HG03097 (cell line): ENCODE measurements around the gene SRP68.

Experiments used
- ATAC-seq: cut with Tn5 transposase; IDR thresholded peaks from one replicate; pipeline ENCODE4 v1.9.1; 2021; ENCODE audit not compliant: unreplicated experiment, low FRiP score

SRP68 gene

DNA sequence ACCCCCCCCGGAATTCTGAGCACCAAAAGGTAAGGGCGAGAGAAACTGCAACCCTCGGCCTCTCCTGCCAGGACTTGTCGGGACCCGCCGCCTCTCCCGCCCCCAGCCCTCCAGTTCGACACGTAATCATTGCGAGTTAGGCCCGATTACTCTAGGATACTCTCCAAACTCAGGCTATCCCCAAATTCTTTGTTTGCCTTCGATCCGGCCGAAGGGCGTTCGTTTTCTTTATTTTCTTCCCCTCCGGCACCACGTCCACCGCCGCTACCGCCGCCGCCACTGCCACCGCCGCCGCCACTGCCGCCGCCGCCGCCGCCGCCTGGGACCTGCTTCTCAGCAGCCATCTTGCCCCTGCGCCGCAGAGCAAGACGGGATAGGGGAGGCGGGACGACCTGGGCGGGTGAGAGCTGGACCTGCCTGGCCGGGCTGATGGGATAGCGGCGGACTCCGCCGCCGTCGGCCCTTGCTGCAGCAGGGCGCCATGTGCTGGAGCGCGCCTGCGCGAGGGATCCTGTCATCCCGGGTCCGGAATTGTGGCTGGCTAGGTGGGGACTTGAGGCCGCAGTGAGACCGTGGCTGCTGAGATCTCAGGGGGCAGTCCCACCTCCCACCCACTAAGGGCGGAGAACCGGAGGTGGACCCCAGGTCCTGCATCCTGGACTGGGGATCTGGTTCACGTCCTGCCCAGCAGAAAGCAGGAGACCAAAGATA, at the start of gene SRP68:
Gene SRP68, minus strand, starts transcription at position 370 of the 711 bp plus-strand sequence. Its CDS starts 26 bp downstream, at position 344.
- ATAC-seq = peak; percentile 91

DNA sequence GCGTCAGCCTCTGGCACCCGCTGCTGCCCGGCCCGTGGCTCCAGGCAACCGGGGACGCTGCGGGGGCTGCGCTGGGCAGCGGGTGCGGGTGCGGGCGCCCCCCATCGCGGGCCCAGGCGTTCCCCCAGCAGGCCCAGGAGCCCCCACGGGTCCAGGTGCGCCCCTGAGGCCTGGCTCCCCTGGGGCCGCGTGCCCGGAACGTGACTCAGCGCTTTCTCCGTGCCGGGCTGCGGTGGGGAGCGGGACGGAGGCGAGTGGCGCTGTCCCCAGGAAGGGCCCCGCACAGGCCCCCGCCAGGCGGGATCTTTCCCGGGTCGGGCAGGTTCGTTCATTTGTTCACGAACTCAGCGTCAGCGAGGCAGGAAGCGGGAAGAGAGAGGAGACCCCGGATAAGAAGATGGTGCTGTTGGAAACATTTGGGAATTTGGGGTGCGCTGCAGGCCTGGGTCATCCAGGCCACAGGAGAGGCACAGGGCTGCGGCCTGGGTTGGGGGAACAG, 49.7 kb upstream of the SRP68 start:
- no peak for ATAC-seq

DNA sequence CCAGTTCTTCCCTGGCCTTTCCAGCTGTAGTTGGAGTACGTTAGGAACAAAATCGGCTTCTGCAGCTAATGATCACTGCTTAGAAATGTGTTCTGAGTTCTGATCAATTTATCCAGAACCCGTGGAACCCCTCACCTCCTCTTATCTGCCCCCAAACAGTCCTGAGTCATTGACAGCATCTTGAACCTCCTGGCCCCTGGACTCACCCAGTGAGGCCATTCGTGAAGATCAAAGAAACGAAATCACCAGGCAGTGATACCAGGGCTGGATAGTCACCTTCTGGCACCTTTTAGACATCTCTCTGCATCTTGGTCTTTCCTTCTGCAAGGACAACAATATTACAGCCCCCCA, 48.3 kb upstream of the SRP68 start:
- ATAC-seq = no peak

DNA sequence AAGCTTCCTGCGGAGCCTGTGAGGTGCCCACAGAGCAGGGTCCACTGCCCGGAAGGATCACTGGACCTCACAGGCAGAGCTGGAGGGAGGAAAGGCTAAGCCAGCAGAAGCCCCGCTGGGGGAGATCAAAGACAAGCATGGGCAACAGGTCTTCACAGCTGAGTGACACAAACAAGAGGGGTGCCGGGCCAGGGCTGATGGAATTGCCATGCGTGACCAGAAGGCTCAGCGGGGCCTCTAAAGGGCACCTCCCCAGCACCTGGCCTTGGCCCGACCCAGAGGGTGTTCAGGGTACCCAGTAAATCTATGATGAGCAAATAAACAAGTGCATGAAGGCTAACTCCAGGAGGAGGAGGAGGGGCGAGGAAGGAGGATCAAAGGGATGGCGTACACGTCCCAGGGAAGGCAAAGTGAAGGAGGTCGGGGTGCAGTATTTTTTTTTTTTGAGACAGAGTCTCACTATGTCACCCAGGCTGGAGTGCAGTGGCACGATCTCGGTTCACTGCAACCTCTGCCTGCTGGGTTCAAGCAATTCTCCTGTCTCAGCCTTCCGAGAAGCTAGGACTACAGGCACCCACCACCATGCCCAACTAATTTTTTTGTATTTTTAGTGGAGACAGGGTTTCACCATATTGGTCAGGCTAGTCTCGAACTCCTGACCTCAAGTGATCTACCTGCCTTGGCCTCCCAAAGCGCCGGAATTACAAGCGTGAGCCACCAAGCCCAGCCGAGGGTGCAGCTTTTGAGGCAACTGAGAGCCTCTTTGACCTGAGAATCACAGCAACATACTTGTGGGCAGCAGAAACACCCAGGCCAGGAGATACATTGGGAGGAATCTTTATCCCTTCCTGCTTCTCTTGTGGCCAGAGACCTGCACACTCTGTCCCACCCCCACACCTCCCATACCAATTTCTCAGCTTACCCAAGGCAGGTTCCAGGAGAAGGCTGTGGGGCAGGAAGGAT, 47.4 kb upstream of the SRP68 start:
- no peak for ATAC-seq

DNA sequence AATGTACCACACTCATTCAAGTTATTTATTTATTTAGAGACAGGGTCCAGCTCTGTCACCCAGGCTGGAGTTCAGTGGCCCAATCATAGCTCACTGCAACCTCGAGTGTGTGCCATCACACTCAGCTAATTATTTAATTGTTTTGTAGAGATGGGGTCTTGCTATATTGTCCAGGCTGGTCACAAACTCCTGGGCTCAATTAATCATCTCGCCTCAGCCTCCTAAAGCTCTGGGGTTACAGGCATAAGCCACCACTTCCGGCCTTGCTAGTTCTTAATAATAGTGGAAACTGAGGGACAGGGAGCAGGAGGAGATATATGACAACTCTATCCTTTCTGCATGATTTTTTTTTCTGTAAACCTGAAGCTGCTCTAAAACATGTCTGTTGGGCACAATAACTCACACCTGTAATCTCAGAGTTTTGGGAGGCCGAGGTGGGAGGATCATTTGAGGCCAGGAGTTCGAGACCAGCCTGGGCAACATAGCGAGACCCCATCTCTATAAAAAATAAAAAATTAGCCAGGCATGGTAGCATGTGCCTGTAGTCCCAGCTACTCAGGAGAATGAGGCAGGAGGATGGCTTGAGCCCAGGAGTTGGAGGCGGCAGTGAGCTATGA, 42.9 kb upstream of the SRP68 start:
- ATAC-seq = no peak

DNA sequence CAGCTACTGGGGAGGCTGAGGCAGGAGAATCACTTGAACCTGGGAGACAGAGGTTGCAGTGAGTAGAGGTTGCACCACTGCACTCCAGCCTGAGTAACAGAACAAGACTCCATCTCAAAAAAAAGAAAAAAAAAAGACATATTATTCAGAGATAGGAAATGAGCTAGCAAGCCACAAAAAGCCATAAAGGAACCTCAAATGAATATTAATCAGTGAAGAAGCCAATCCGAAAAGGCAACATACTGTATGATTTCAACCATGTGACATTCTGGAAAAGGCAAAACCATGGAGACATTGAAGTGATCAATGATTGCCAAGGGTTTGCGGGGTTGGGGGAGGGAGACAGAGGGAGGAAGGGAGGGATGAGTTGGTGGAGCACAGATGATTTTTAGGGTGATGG, 39.6 kb upstream of the SRP68 start:
- no peak for ATAC-seq

DNA sequence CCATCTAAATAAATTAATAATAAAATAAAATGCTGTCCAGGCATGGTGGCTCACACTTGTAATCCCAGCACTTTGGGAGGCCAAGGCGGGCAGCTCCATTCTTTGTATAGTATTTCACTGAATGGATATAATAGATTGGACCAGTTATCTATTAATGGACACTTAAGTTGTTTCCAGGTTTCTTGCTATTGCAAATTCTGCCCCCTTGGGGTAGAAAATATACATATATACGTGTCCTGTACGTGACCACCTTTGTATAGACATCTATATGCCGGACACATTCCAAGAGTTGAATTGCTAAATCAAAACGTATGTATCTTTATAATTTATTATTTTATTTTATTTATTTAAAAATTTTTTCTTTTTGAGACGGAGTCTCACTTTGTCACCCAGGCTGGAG, 35.2 kb upstream of the SRP68 start:
- no peak for ATAC-seq

DNA sequence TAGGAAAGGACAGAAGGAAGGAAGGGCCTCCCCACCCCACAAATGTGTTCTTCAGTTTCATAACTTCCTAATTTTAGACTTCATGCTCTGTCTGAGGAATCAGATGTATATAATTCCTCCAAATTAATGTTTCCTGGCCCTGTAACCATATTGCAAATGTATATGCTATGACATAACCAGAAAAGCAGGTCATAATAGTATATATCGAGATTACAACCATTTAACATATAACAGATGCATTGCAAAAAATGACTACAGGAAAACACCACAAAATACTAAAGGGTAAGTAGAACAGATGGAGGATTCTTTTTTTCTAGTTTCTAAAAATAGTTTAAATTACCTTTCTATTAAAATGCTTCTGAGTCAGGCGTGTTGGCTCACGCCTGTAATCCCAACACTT, 34.4 kb upstream of the SRP68 start:
- ATAC-seq = no peak

DNA sequence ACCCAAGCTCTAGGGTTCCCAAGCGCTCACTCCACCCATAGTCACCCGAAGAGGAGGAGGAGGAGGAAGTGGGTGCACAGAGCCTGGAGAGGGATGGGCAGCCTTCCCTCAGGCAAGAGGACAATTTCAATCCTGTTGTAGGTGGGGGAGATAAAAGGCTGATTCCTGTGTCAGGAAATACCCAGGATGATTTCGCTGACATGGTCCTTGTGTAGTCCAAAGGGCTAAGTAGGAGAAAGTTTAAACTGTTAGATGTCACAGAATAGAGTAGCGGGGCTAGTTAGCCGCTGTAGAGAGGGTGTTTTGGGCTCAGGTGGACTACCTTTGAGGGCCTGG, 32.5 kb upstream of the SRP68 start:
- ATAC-seq = no peak

DNA sequence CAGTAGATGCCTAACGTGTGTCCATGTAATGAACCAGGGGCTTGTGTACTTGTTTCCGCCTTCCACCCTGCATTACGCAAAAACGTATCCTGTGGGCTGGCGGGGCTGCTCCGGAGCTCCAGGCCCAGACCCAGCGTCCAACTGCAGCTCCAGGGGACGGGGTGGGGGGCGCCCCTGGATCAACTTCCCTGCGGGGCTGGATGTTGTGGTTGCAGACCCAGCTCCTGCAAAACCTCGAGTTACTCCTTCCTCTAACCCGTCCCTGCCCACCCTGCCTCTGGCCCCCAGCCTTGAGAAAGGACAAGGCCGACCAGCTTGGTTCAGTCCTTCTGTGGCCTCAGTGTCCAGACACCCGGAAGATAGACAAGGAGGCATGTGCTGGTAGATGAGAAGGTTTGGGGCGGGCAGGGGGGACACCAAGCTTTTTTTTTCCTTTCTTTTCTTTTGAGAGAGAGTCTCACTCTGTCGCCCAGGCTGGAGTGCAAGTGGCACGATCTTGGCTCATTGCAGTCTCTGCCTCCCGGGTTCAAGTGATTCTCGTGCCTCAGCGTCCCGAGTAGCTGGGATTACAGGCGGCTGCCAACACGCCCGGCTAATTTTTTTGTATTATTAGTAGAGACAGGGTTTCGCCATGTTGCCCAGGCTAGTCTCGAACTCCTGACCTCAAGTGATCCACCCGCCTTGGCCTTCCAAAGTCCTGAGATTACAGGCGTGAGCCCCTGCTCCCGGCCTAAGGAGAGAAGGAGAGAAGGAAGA, 32.0 kb upstream of the SRP68 start:
- no peak for ATAC-seq

DNA sequence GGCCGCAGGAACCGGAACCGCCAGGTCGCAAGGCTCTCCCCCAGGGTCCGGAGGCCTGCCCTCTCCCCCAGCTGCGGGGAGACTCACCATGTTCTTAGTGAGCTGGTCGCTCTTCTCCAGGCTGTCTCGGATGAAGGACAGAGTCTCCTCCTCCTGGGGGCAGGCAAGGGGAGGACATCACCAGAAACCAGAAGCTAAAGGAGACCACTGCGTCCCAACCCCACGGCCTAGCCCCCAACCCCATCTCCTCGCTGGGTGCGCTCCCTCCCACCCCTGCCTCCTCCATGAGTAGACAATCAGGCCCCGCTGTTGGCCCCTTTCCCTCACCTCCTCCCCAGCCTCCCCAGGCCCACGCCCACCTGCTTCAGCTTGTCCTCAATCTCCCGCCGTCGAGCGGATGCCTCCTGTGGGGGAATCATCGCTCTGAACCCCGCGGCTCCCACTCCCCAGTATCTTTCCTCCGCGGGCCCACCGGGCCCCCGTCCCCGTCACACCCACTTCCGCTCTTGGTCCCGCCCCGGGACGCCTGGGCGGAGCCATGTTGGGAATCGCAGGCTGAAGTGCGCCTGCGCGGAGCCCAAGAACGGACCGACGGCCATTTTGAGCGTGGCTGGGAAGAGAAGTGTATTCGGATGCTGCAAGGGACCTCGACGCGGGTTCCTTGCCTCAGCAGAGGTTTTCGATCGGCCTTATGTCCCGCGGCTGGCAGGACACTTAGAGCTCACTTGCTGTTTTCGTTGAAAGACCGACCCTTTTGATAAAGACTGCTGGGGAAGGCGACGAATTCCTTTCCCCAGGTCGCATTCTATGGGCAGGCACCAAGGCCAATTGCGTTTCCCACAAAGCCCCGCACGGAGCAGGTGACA, 31.2 kb upstream of the SRP68 start, which contains the start of gene EXOC7:
Gene EXOC7, minus strand, starts transcription at position 514 of the 866 bp plus-strand sequence. Its CDS starts 95 bp downstream, at position 419.
- ATAC-seq = peak; percentile 71

DNA sequence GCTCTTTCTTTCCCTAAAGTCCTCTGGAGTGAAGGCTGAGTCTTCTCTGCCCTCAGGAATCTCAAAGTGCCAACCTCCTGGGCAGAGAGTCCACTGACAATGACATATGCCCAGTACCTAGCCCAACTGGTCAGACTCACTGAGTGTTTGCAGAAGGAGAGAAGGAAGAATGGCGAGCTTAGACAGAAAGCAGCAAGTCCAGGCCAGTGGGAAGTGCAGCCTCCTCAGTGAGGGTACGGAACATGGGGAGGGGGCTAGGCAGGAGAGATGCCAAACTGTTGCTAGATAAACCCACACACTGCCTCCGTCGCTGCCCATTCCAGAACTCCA, 30.6 kb upstream of the SRP68 start:
- ATAC-seq = no peak

DNA sequence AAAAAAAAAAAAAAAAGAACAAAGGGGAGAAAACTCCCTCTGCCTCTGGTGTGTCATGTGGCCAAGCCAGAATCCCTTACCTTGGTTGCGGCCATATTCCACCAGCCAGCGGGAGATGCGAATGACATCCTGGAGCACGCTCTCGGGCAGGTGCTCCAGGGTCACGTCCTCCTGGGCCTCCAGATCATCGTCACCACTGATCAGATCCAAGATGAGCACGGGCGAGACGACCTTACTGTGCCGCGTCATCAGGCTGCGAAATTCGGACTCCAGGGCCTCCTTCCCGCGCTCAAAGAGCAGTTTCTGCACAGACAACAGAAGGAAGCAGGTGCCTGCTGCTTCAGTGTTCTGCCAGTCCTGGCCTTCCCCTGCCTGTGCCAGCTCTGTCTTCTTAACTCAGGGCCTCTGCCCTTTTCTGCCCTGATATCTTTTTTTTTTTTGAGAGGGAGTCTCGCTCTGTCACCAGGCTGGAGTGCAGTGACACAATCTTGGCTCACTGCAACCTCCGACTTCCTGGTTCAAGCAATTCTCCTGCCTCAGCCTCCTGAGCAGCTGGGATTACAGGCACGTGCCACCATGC, 25.5 kb upstream of the SRP68 start:
- no peak for ATAC-seq

DNA sequence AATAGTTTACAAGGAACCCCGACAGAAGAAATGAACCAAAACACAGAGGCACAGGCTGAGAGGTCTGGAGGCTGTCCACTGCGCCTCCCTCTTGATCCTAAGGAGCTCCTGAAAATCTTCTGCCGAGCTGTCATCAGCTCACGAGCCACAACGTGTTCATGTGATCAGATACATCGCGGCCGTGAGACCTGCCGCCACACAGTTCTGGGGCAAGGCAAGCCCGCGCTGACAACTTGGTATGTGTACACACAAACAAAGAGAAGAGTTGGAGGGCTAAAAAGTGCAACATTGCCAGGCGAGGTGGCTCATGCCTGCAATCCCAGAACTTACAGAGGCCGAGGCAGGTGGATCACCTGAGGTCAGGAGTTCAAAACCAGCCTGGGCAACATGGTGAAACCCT, 23.6 kb upstream of the SRP68 start:
- ATAC-seq = no peak

DNA sequence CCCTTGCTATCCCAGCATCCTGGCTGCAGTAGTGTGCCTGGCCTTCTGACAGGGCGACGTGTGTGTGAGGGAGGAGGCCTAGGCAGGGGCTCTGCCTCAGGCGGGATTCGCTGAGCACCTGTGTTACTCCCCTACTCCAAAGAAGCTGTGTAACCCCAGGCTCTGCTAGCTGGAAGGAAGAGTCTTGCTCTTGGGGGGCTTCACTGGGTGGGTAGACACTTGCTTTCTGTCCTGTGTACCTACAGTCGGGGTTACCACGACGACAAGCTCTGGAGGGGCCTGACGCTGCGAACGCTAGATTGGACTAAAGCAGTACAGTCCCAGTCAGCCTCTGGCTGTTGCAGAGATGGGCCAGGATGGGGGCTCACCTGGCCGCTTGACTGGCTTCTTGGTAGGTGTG, 21.7 kb upstream of the SRP68 start:
- no peak for ATAC-seq

DNA sequence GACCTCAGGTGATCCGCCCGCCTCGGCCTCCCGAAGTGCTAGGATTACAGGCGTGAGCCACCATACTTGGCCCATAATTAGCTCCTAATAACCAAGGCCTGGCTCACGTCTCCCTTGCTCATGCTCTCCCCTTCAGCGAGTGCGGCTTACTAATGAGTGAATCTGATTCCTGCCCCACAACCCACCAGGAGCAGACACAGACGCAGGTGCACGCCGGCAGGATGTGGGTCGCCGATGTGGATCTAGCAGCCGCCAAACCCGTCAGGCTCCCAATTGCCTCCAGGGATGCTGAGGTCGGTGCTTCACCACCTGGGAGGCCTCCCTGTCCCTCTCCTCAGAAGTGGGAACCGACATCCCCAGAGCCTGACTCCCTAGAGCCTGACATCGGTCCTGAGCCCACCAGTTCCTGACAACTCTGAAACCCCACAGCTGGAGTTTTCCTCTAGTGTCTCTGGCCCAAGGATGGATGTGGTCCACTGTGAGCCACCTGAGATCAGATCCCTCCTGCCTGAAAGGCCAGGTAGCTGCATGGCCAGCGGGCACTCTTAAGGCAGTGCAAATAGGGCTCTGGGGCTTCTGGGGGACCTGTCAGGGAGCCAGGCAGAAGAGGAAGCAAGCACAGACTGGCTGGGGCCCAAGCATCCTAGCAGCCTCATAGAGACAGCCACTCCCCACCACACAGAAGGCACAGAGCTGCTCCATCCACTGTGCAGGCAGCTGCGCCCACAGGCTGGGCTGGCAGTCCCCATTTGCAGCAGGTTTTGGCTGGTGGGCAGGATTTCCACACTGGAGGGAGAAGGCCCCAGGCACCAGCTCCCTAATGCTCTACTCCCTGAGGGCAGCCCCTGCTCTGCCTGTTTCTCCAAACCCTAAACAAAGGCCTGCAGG, 20.5 kb upstream of the SRP68 start:
- no peak for ATAC-seq

DNA sequence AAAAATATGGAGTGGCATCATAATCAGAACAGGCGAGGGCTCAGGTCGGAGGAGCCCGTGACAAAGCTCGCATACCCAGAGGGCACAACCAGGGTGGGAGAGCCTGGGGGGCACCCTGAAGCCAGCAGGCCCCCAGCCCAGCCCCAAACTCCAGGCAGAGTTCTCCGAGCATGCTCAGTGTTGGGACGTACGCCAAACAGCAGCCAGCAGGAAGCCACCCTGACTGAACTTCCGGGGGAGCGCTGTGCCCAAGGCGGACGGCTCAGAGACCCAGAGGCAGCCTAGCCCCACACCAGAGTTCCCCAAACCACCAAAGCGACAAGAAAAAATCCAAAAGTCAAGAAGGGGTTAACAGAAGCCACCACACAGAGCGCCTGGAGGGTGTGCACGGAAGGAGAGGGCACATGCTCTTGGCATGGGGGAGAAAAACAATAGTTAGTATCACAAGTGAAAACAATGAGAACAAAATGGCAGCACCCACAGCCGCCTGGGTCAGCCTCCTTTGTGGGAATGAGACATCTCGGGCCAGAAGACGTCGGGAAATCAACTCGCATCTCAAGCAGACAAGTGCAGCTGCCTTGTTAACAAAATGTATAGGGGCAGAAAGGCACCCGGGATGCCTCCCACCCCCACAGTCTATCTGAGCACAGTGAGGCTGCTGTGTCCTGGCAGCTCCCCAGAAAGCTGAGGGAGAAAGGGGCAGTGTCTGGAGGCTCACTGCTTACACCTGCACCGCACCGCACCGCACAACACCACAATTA, 19.4 kb upstream of the SRP68 start:
- no peak for ATAC-seq
